ENCODE measurements around the gene PARD3.

GRCh38 chr10:34520084-34520483, 295.0 kb downstream of the PARD3 start:
- TF ChIP-seq CTCF (IDR thresholded peaks at IDR 0.05 in 2 of 3, conservative IDR thresholded peaks at IDR 0.05 in 1 of 3; ENCODE audit: borderline replicate concordance in 1 of 3, insufficient read depth in 1 of 3, low read depth in 2 of 3, low read length in 2 of 3) (no peak), FOSL1 (IDR thresholded peaks at IDR 0.05; ENCODE audit: low read depth) (no peak), MAX (IDR thresholded peaks at IDR 0.05) (no peak), YY1 (IDR thresholded peaks at IDR 0.05; ENCODE audit: extremely low read depth, insufficient replicate concordance, low read depth, low read length) (no peak), POLR2A (IDR thresholded peaks at IDR 0.05; ENCODE audit: borderline replicate concordance, extremely low read depth, insufficient read depth, insufficient read length) (no peak), EZH2 (IDR thresholded peaks at IDR 0.05) (no peak), EZH2phosphoT487 (IDR thresholded peaks at IDR 0.05; ENCODE audit: borderline replicate concordance) (no peak), RAD21 (IDR thresholded peaks at IDR 0.05; ENCODE audit: low read depth) (no peak), JUND (IDR thresholded peaks at IDR 0.05) (no peak), SP1 (IDR thresholded peaks at IDR 0.05; ENCODE audit: low read depth) (no peak), SIN3A (IDR thresholded peaks at IDR 0.05; ENCODE audit: low read depth) (no peak), EGR1 (IDR thresholded peaks at IDR 0.05; ENCODE audit: low read depth) (no peak)

Data from HCT116 (cell line).